IMR-90 (cell line): Measurements from ENCODE around the gene ABTB2. TPM values are rescaled to one million over a fixed set of nuclear protein-coding genes. Genes with fewer than 3 reads are reported as not detected.

Experiments
- ATAC-seq: fragments of 200-7000 bp; cut with Tn5 transposase; 2 replicates; pipeline ENCODE4 v1.9.1; 2020; ENCODE audit warnings: low read depth, mild to moderate bottlenecking, moderate library complexity
- BruUV-seq: library from RNA; stranded (reverse); fragments of 400-500 nt; replicated peaks from 2 replicates; lab custom pipeline; 2021; lab: Mats Ljungman, UMichigan
- CTCF ChIA-PET: fragments of 300-600 bp; formaldehyde crosslinking; extraction: SDS; loops from one replicate; lab custom pipeline; 2021; ENCODE audit warnings: antibody characterized with exemption; lab: Yijun Ruan, JAX
- POLR2A ChIA-PET: fragments of 300-600 bp; sonication (Branson Sonifier 250); formaldehyde crosslinking; loops from one replicate; lab custom pipeline; 2022; ENCODE audit warnings: antibody characterized with exemption; ENCODE audit not compliant: unreplicated experiment; lab: Charles Lee
- DNase-seq: peaks from one replicate; pipeline ENCODE4 v3.0.0; 2013
- H2AFZ ChIP-seq: replicated peaks from 2 replicates; pipeline ENCODE3; 2013; ENCODE audit warnings: low read length, mild to moderate bottlenecking; ENCODE audit not compliant: poor library complexity
- H2AK5ac ChIP-seq: 2 replicates; pipeline ENCODE4 v1.6.1; 2013; ENCODE audit warnings: low read depth, low read length, inconsistent platforms
- H2AK9ac ChIP-seq: replicated peaks from 2 replicates; pipeline ENCODE3; 2013; ENCODE audit warnings: mild to moderate bottlenecking, low read depth, low read length, moderate library complexity; ENCODE audit not compliant: poor library complexity
- H2BK120ac ChIP-seq: 2 replicates; pipeline ENCODE4 v1.6.1; 2013; ENCODE audit warnings: low read depth, low read length, inconsistent platforms
- H2BK15ac ChIP-seq: 3 replicates; pipeline ENCODE4 v1.6.1; 2013; ENCODE audit warnings: low read depth, low read length, inconsistent platforms
- H2BK20ac ChIP-seq: 2 replicates; pipeline ENCODE4 v1.6.1; 2013; ENCODE audit warnings: low read depth, mild to moderate bottlenecking, inconsistent platforms, low read length, moderate library complexity
- H2BK5ac ChIP-seq: 2 replicates; pipeline ENCODE4 v1.6.1; 2013; ENCODE audit warnings: mild to moderate bottlenecking, low read depth, low read length, inconsistent platforms; ENCODE audit not compliant: poor library complexity, severe bottlenecking
- H3K14ac ChIP-seq: replicated peaks from 2 replicates; pipeline ENCODE4 v1.6.1; 2013; ENCODE audit warnings: low read depth, low read length, inconsistent platforms
- H3K18ac ChIP-seq: 2 replicates; pipeline ENCODE4 v1.6.1; 2013; ENCODE audit warnings: low read depth, low read length, control low read depth
- H3K23ac ChIP-seq: 2 replicates; pipeline ENCODE4 v1.6.1; 2013; ENCODE audit warnings: low read depth, low read length, inconsistent platforms
- H3K27ac ChIP-seq: 2 replicates; pipeline ENCODE4 v1.5.1; 2013; ENCODE audit warnings: mild to moderate bottlenecking, control low read depth, low read length; ENCODE audit not compliant: insufficient read depth
- H3K27me3 ChIP-seq: 2 replicates; pipeline ENCODE4 v1.6.1; 2013; ENCODE audit warnings: low read length; ENCODE audit not compliant: control insufficient read depth, insufficient read depth
- H3K36me3 ChIP-seq: 2 replicates; pipeline ENCODE4 v1.6.1; 2013; ENCODE audit warnings: low read length, mixed read lengths; ENCODE audit not compliant: control insufficient read depth, insufficient read depth
- H3K4ac ChIP-seq: 2 replicates; pipeline ENCODE4 v1.6.1; 2013; ENCODE audit warnings: low read depth, low read length, inconsistent platforms
- H3K4me1 ChIP-seq: 2 replicates; pipeline ENCODE4 v1.6.1; 2013; ENCODE audit warnings: low read length, mixed read lengths; ENCODE audit not compliant: control insufficient read depth, insufficient read depth
- H3K4me2 ChIP-seq: 2 replicates; pipeline ENCODE4 v1.6.1; 2013; ENCODE audit warnings: low read depth, mild to moderate bottlenecking, control low read depth, low read length, moderate library complexity
- H3K4me3 ChIP-seq: 2 replicates; pipeline ENCODE4 v1.5.1; 2013; ENCODE audit warnings: low read depth, mild to moderate bottlenecking, control low read depth, low read length, moderate library complexity; ENCODE audit not compliant: insufficient read depth
- H3K56ac ChIP-seq: 2 replicates; pipeline ENCODE4 v1.6.1; 2013; ENCODE audit warnings: low read length, inconsistent platforms; ENCODE audit not compliant: insufficient read depth; ENCODE audit errors: extremely low read depth
- H3K79me1 ChIP-seq, 2 experiments: 2 replicates each; pipeline ENCODE4 v1.6.1; 2013; ENCODE audit warnings: low read length in 2 of 2, inconsistent platforms in 1 of 2, low read depth in 1 of 2
- H3K9ac ChIP-seq: 2 replicates; pipeline ENCODE4 v1.6.1; 2013; ENCODE audit warnings: low read depth, low read length, control low read depth
- H3K9me1 ChIP-seq: 2 replicates; pipeline ENCODE4 v1.6.1; 2013; ENCODE audit warnings: low read length, inconsistent platforms; ENCODE audit not compliant: insufficient read depth
- H3K9me3 ChIP-seq: 2 replicates; pipeline ENCODE4 v1.6.1; 2013; ENCODE audit warnings: low read length; ENCODE audit not compliant: control insufficient read depth, insufficient read depth
- H4K20me1 ChIP-seq: 2 replicates; pipeline ENCODE4 v1.6.1; 2013; ENCODE audit warnings: low read length, inconsistent platforms; ENCODE audit not compliant: insufficient read depth
- H4K5ac ChIP-seq: 2 replicates; pipeline ENCODE4 v1.6.1; 2013; ENCODE audit warnings: mild to moderate bottlenecking, low read depth, low read length, control low read depth
- H4K8ac ChIP-seq, 2 experiments: 2 replicates each; pipeline ENCODE4 v1.6.1; 2013; ENCODE audit warnings: low read depth in 2 of 2, low read length in 2 of 2, control low read depth in 1 of 2, inconsistent platforms in 1 of 2
- H4K91ac ChIP-seq: 2 replicates; pipeline ENCODE4 v1.6.1; 2013; ENCODE audit warnings: low read depth, low read length, inconsistent platforms; ENCODE audit not compliant: insufficient read depth
- CEBPB ChIP-seq: IDR thresholded peaks from 2 replicates; pipeline ENCODE4 v1.6.1; 2012; ENCODE audit warnings: low read depth, low read length, improper control_type of control experiment
- CHD1 ChIP-seq: IDR thresholded peaks from 2 replicates; pipeline ENCODE4 v1.6.1; 2012; ENCODE audit warnings: low read depth, low read length, improper control_type of control experiment
- MAFK ChIP-seq: IDR thresholded peaks from 2 replicates; pipeline ENCODE4 v1.6.1; 2012; ENCODE audit warnings: low read depth, low read length, improper control_type of control experiment
- MAZ ChIP-seq: IDR thresholded peaks from 2 replicates; pipeline ENCODE4 v1.6.1; 2012; ENCODE audit warnings: low read depth, mild to moderate bottlenecking, low read length, improper control_type of control experiment, moderate library complexity, borderline replicate concordance
- MXI1 ChIP-seq: IDR thresholded peaks from 2 replicates; pipeline ENCODE4 v1.6.1; 2012; ENCODE audit warnings: low read depth, mild to moderate bottlenecking, low read length, moderate library complexity, borderline replicate concordance
- NFE2L2 ChIP-seq: fragments of 150-350 bp; IDR thresholded peaks from 2 replicates; pipeline ENCODE4 v1.6.1; 2016; ENCODE audit warnings: low read depth, mild to moderate bottlenecking, low read length
- POLR2A ChIP-seq: IDR thresholded peaks from 2 replicates; pipeline ENCODE4 v1.6.1; 2012; ENCODE audit warnings: mild to moderate bottlenecking, low read depth, low read length
- RAD21 ChIP-seq: IDR thresholded peaks from 2 replicates; pipeline ENCODE4 v1.6.1; 2012; ENCODE audit warnings: low read length, improper control_type of control experiment
- RCOR1 ChIP-seq: IDR thresholded peaks from 2 replicates; pipeline ENCODE4 v1.6.1; 2012; ENCODE audit warnings: mild to moderate bottlenecking, low read length, improper control_type of control experiment; ENCODE audit not compliant: insufficient replicate concordance
- WGBS, 2 experiments: methylation state at CpG; one replicate each; pipeline versions ENCODE4 v1.1.5 to v1.1.7; 2013; ENCODE audit warnings: missing lambda C conversion rate in 2 of 2; ENCODE audit not compliant: insufficient read length in 1 of 2; ENCODE audit errors: extremely low coverage in 2 of 2; 5-methylcytosine and 5-hydroxymethylcytosine counted together
- dilution Hi-C: fragments of 300-500 bp; cut with HindIII; formaldehyde crosslinking; loops from one replicate; pipeline ENCODE4 v1.14.3; 2018; ENCODE audit warnings: low sequenced_read_pairs; ENCODE audit not compliant: unreplicated experiment
- in situ Hi-C: fragments of 300-500 bp; cut with MboI; formaldehyde crosslinking; loops from 3 replicates; pipeline ENCODE4 v1.14.3; 2019; ENCODE audit warnings: low sequenced_read_pairs, inconsistent platforms, mixed read lengths
- intact Hi-C: fragments of 100-400 bp; cut with micrococcal nuclease; formaldehyde crosslinking; loops from 2 replicates; pipeline ENCODE4 v1.10.0; 2022
- polyA plus RNA-seq, 3 experiments: library from polyadenylated mRNA; depleted of rRNA; stranded (reverse); fragments of >200 nt; gene quantifications; 2 replicates each; pipeline ENCODE4 v1.2.3, GENCODE V29; 2012; ENCODE audit warnings: low replicate concordance in 1 of 3
- total RNA-seq: library from RNA; depleted of rRNA; stranded (reverse); fragments of >200 nt; gene quantifications from 2 replicates; pipeline ENCODE4 v1.2.3, GENCODE V29; 2012
- TF ChIP-seq, protein P1 (sequence below): conservative IDR thresholded peaks from 2 replicates; pipeline ENCODE4 v1.5.1; 2012; ENCODE audit warnings: mild to moderate bottlenecking, low read depth, low read length, improper control_type of control experiment
- TF ChIP-seq, protein P2 (sequence below): fragments of 150-350 bp; IDR thresholded peaks from 2 replicates; pipeline ENCODE4 v1.6.1; 2017; ENCODE audit warnings: mild to moderate bottlenecking, antibody characterized with exemption, low read length, low read depth

Gene ABTB2
- total and polyA plus RNA-seq, 2 of the 4 experiments (the other 2 are of a cell fraction), result 0.18 to 2.0 TPM

DNA sequence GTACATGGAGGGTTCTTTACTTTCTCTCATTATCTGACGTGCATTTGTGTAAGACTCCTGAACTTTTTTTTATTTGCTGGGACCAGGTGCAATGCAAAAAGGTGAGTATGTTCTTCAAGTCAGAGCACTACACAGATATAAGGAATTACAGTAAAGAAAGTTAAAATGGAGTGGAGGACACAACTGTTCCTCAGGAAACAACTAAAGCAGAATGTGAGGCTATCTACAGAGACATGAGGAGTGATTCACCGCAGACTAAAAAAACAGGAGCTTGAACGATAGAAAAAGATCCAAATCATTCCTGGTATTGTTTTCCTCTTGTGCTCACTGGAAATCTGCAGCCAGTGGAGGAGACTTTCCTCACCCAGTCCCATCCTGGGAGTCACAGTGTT lies 106.2 kb downstream of the ABTB2 start:
- H2BK120ac ChIP-seq, result no peak overlapping the region
- no peak overlapping the region for H3K4me3 ChIP-seq
- POLR2A ChIA-PET, result interaction anchor here (0.6 kb wide), 1 partner anchor 64 kb away, joined by 5 read pairs; no protein-coding TSS in a partner anchor
- peak overlapping the region; percentile 4 for H2AFZ ChIP-seq
- no peak overlapping the region for H3K56ac ChIP-seq
- H2BK15ac ChIP-seq, result no peak overlapping the region
- no peak overlapping the region for H3K4ac ChIP-seq
- H4K8ac ChIP-seq, result no peak overlapping the region
- no peaks in the 10 kb centered on the region for H3K79me1 ChIP-seq
- no peak overlapping the region for H2BK5ac ChIP-seq
- H4K5ac ChIP-seq, result no peak overlapping the region
- no peak overlapping the region for H2AK9ac ChIP-seq
- no peaks in the 10 kb centered on the region for H4K20me1 ChIP-seq
- no peak overlapping the region for H3K23ac ChIP-seq
- ATAC-seq, result peak; percentile 70
- peak overlapping the region; percentile 56; the same call in 1 of the 2 replicates for H3K4me2 ChIP-seq
- intact Hi-C loops, result no loop called here
- no peak overlapping the region for H2AK5ac ChIP-seq
- DNase-seq, result peak; percentile 42
- dilution Hi-C loops, result no loop called here
- TF ChIP-seq POLR2A, result no peak
- TF ChIP-seq MAZ, result no peak
- TF ChIP-seq NFE2L2, result no peak
- no peak for TF ChIP-seq RAD21
- no peak for TF ChIP-seq CHD1
- TF ChIP-seq, protein P1, sequence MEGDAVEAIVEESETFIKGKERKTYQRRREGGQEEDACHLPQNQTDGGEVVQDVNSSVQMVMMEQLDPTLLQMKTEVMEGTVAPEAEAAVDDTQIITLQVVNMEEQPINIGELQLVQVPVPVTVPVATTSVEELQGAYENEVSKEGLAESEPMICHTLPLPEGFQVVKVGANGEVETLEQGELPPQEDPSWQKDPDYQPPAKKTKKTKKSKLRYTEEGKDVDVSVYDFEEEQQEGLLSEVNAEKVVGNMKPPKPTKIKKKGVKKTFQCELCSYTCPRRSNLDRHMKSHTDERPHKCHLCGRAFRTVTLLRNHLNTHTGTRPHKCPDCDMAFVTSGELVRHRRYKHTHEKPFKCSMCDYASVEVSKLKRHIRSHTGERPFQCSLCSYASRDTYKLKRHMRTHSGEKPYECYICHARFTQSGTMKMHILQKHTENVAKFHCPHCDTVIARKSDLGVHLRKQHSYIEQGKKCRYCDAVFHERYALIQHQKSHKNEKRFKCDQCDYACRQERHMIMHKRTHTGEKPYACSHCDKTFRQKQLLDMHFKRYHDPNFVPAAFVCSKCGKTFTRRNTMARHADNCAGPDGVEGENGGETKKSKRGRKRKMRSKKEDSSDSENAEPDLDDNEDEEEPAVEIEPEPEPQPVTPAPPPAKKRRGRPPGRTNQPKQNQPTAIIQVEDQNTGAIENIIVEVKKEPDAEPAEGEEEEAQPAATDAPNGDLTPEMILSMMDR, result no peak
- TF ChIP-seq MAFK, result no peak
- TF ChIP-seq RCOR1, result no peak
- TF ChIP-seq MXI1, result no peak
- TF ChIP-seq, protein P2, sequence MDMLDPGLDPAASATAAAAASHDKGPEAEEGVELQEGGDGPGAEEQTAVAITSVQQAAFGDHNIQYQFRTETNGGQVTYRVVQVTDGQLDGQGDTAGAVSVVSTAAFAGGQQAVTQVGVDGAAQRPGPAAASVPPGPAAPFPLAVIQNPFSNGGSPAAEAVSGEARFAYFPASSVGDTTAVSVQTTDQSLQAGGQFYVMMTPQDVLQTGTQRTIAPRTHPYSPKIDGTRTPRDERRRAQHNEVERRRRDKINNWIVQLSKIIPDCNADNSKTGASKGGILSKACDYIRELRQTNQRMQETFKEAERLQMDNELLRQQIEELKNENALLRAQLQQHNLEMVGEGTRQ, result no peak
- TF ChIP-seq CEBPB, result no peak
- H4K91ac ChIP-seq, result no peak overlapping the region
- no peak overlapping the region for H3K14ac ChIP-seq
- CTCF ChIA-PET, result no interaction called here
- peaks cover 6% of the 10 kb centered on the region; the same call in 1 of the 2 replicates for H3K9me1 ChIP-seq
- H3K36me3 ChIP-seq, result no peaks in the 10 kb centered on the region
- in situ Hi-C loops, result no loop called here
- H2BK20ac ChIP-seq, result no peak overlapping the region
- H3K27ac ChIP-seq, result no peak overlapping the region
- peaks cover 5% of the 10 kb centered on the region; the same call in 1 of the 2 replicates for H3K4me1 ChIP-seq
- no TSS peak for BruUV-seq
- H3K9ac ChIP-seq, result no peak overlapping the region
- no peak overlapping the region for H3K18ac ChIP-seq
- no CpG with 5 or more reads among the region's 3 CpGs for WGBS, 2 experiments
- no peaks in the 10 kb centered on the region for H3K9me3 ChIP-seq
- peaks cover 6% of the 10 kb centered on the region for H3K27me3 ChIP-seq
